ENCODE data around the gene IL26. TPM values are rescaled to one million over a fixed set of nuclear protein-coding genes. Genes with fewer than 3 reads are reported as not detected.

The IL26 gene
- polyA plus RNA-seq, 1 donor from 2014 or later: not detected

GRCh38 chr12:68200854-68201253, 24.8 kb downstream of the IL26 start:
- no peak overlapping the region for H3K9ac ChIP-seq (ENCODE audit: low read length)
- H3K27ac ChIP-seq (ENCODE audit: low read length): no peak overlapping the region
- H3K79me2 ChIP-seq (replicated peaks; ENCODE audit: insufficient read depth, low read length): no peaks in the 10 kb centered on the region
- no peaks in the 10 kb centered on the region for H3K9me2 ChIP-seq (ENCODE audit: insufficient read depth, low read length)
- no peaks in the 10 kb centered on the region for H3K27me3 ChIP-seq (ENCODE audit: insufficient read depth, low read depth, low read length)
- no peaks in the 10 kb centered on the region for H3K36me3 ChIP-seq (ENCODE audit: insufficient read depth, low read length)
- TF ChIP-seq, protein P1, sequence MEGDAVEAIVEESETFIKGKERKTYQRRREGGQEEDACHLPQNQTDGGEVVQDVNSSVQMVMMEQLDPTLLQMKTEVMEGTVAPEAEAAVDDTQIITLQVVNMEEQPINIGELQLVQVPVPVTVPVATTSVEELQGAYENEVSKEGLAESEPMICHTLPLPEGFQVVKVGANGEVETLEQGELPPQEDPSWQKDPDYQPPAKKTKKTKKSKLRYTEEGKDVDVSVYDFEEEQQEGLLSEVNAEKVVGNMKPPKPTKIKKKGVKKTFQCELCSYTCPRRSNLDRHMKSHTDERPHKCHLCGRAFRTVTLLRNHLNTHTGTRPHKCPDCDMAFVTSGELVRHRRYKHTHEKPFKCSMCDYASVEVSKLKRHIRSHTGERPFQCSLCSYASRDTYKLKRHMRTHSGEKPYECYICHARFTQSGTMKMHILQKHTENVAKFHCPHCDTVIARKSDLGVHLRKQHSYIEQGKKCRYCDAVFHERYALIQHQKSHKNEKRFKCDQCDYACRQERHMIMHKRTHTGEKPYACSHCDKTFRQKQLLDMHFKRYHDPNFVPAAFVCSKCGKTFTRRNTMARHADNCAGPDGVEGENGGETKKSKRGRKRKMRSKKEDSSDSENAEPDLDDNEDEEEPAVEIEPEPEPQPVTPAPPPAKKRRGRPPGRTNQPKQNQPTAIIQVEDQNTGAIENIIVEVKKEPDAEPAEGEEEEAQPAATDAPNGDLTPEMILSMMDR (IDR thresholded peaks at IDR 0.05; ENCODE audit: poor library complexity, severe bottlenecking): no peak
- no peak for TF ChIP-seq RAD21 (conservative IDR thresholded peaks at IDR 0.05)
- no peak for TF ChIP-seq EP300 (conservative IDR thresholded peaks at IDR 0.05; ENCODE audit: poor library complexity, severe bottlenecking)
- no peak for TF ChIP-seq SMC3 (conservative IDR thresholded peaks at IDR 0.05; ENCODE audit: poor library complexity)
- TF ChIP-seq TAF1 (IDR thresholded peaks at IDR 0.05; ENCODE audit: low read depth): no peak
- TF ChIP-seq, protein P2, sequence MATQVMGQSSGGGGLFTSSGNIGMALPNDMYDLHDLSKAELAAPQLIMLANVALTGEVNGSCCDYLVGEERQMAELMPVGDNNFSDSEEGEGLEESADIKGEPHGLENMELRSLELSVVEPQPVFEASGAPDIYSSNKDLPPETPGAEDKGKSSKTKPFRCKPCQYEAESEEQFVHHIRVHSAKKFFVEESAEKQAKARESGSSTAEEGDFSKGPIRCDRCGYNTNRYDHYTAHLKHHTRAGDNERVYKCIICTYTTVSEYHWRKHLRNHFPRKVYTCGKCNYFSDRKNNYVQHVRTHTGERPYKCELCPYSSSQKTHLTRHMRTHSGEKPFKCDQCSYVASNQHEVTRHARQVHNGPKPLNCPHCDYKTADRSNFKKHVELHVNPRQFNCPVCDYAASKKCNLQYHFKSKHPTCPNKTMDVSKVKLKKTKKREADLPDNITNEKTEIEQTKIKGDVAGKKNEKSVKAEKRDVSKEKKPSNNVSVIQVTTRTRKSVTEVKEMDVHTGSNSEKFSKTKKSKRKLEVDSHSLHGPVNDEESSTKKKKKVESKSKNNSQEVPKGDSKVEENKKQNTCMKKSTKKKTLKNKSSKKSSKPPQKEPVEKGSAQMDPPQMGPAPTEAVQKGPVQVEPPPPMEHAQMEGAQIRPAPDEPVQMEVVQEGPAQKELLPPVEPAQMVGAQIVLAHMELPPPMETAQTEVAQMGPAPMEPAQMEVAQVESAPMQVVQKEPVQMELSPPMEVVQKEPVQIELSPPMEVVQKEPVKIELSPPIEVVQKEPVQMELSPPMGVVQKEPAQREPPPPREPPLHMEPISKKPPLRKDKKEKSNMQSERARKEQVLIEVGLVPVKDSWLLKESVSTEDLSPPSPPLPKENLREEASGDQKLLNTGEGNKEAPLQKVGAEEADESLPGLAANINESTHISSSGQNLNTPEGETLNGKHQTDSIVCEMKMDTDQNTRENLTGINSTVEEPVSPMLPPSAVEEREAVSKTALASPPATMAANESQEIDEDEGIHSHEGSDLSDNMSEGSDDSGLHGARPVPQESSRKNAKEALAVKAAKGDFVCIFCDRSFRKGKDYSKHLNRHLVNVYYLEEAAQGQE (IDR thresholded peaks at IDR 0.05; ENCODE audit: borderline replicate concordance): no peak
- no peak for TF ChIP-seq MXI1 (conservative IDR thresholded peaks at IDR 0.05; ENCODE audit: poor library complexity, severe bottlenecking)
- no peak for TF ChIP-seq POLR2AphosphoS5 (IDR thresholded peaks at IDR 0.05)
- no peak for TF ChIP-seq EZH2 (IDR thresholded peaks at IDR 0.05; ENCODE audit: borderline replicate concordance, insufficient read depth, low read length, poor library complexity, severe bottlenecking)
- H2AFZ ChIP-seq (ENCODE audit: low read depth, low read length): no peak overlapping the region
- H4K20me1 ChIP-seq (ENCODE audit: insufficient read depth): no peaks in the 10 kb centered on the region
- no peaks in the 10 kb centered on the region for H3F3A ChIP-seq (ENCODE audit: insufficient read depth, low read length, poor library complexity, severe bottlenecking)
- H3K4me3 ChIP-seq (ENCODE audit: low read length): no peak overlapping the region
- H3K4me2 ChIP-seq (ENCODE audit: low read length): no peak overlapping the region
- no peaks in the 10 kb centered on the region for H3K9me3 ChIP-seq (ENCODE audit: low read length)

DNA sequence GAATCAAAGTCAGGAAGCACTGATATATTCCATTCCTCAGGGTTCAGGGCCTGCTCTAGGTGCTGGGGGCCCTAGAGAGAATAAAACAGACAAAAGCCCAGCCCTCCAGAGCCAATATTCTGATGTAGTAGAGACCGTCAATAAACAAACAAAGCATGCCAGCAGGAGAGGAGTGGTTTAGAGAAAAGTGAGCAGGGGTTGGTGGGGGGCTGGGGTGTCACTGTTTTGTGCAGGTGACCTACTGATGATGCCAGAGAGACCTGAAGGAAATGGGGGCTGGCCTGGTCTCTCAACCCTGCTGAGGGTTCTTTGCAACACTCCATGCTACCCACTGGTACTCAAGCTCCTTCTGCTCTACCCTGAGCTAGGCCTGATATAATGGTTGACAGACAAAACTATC, 26.5 kb downstream of the IL26 start:
- H3K4me2 ChIP-seq (ENCODE audit: low read length): no peak overlapping the region

More for the DNA sequence above, 26.5 kb downstream of the IL26 start:
- Histone ChIP-seq H3K79me2 (replicated peaks; ENCODE audit: insufficient read depth, low read length) (no peaks in the 10 kb centered on the region), H3K9ac (ENCODE audit: low read length) (no peak overlapping the region), H3K9me2 (ENCODE audit: insufficient read depth, low read length) (no peaks in the 10 kb centered on the region), H3K27me3 (ENCODE audit: insufficient read depth, low read depth, low read length) (no peaks in the 10 kb centered on the region), H3K9me3 (ENCODE audit: low read length) (no peaks in the 10 kb centered on the region), H3F3A (ENCODE audit: insufficient read depth, low read length, poor library complexity, severe bottlenecking) (no peaks in the 10 kb centered on the region), H2AFZ (ENCODE audit: low read depth, low read length) (no peak overlapping the region), H3K36me3 (ENCODE audit: insufficient read depth, low read length) (no peaks in the 10 kb centered on the region), H4K20me1 (ENCODE audit: insufficient read depth) (no peaks in the 10 kb centered on the region), H3K27ac (ENCODE audit: low read length) (no peak overlapping the region), H3K4me3 (ENCODE audit: low read length) (no peak overlapping the region)
- TF ChIP-seq SMC3 (conservative IDR thresholded peaks at IDR 0.05; ENCODE audit: poor library complexity): no peak
- no peak for TF ChIP-seq MXI1 (conservative IDR thresholded peaks at IDR 0.05; ENCODE audit: poor library complexity, severe bottlenecking)
- TF ChIP-seq RAD21 (conservative IDR thresholded peaks at IDR 0.05): no peak
- TF ChIP-seq POLR2AphosphoS5 (IDR thresholded peaks at IDR 0.05): no peak

Data from neural cell (in vitro differentiated cells).